ENCODE data around the gene ACOX3.
"Not testable (repeated sequence)": the region's sequence is repeated elsewhere in the genome, so short reads cannot be mapped to it uniquely, and the experiment has no call there.

ACOX3 gene

GRCh38 chr4:8343262-8343966 is 97.1 kb downstream of the ACOX3 start:
- in situ Hi-C loops (cut with MboI; ENCODE audit: low sequenced_read_pairs, unreplicated experiment) = no loop called here
- TF ChIP-seq, protein P1, sequence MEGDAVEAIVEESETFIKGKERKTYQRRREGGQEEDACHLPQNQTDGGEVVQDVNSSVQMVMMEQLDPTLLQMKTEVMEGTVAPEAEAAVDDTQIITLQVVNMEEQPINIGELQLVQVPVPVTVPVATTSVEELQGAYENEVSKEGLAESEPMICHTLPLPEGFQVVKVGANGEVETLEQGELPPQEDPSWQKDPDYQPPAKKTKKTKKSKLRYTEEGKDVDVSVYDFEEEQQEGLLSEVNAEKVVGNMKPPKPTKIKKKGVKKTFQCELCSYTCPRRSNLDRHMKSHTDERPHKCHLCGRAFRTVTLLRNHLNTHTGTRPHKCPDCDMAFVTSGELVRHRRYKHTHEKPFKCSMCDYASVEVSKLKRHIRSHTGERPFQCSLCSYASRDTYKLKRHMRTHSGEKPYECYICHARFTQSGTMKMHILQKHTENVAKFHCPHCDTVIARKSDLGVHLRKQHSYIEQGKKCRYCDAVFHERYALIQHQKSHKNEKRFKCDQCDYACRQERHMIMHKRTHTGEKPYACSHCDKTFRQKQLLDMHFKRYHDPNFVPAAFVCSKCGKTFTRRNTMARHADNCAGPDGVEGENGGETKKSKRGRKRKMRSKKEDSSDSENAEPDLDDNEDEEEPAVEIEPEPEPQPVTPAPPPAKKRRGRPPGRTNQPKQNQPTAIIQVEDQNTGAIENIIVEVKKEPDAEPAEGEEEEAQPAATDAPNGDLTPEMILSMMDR (IDR thresholded peaks at IDR 0.05; ENCODE audit: borderline replicate concordance, control extremely low read depth, extremely low read depth, insufficient read depth, missing control alignments) = no peak
- no peak for DNase-seq (ENCODE audit: low spot score)

DNA sequence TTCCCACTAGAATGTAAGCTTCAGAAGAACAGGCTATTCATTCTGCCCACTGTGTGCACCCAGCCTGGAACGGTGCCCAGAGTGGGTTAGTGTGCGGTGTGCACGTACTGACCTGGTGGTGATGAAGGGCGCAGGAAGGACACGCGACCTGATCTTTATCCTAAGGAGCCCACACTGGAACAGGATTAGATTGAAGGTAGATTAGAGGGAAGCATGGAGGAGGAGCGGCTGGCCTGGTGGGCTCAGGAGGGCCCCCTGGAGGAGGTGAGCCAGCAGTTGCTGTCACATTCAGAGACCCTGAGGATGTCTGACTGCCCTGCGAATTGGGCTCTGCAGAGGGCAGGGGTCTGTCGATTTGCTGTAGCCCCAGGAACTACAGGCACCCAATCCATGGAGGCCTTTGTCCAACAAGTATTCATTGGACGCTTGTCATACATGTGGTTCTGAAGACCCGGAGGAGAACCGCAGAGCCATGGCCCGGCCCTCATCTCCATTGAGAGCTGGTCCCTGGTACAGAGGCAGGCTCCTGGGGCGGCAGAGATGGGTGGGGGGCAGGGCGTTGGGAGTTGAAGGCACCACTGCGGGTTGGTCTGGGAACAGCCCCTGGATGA is 97.8 kb downstream of the ACOX3 start:
- no peak for DNase-seq (ENCODE audit: low spot score)
- TF ChIP-seq, protein P1 (IDR thresholded peaks at IDR 0.05; ENCODE audit: borderline replicate concordance, control extremely low read depth, extremely low read depth, insufficient read depth, missing control alignments) = no peak
- in situ Hi-C loops (cut with MboI; ENCODE audit: low sequenced_read_pairs, unreplicated experiment) = no loop called here

GRCh38 chr4:8341691-8342090 is 98.8 kb downstream of the ACOX3 start:
- in situ Hi-C loops (cut with MboI; ENCODE audit: low sequenced_read_pairs, unreplicated experiment) = no loop called here
- DNase-seq (ENCODE audit: low spot score) = no peak
- TF ChIP-seq, protein P1 (IDR thresholded peaks at IDR 0.05; ENCODE audit: borderline replicate concordance, control extremely low read depth, extremely low read depth, insufficient read depth, missing control alignments) = no peak

GRCh38 chr4:8341281-8341680 is 99.2 kb downstream of the ACOX3 start:
- in situ Hi-C loops (cut with MboI; ENCODE audit: low sequenced_read_pairs, unreplicated experiment); DNase-seq (ENCODE audit: low spot score): not testable (repeated sequence)

DNA sequence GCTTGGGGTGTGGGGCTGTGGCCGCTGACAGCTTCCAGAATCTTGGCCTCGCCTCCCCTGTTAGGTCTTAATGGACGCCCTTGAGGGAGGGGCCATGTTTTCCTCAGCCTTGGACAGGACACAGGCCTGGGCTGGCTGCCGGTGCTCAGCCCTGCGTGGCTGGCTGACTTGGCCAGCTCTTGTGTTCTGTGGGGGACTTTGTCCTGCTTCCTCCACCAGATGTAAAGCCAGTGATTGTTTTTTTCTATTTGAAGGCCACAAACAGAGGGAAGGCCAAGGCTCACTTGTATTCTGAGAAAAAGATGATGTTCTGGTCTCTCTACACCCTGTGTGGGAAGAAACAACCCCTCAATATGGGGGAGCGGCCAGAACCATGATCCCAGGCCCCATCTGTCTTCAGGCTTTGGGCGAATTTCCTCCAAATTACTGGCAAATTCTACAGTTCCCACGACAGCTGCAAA is 99.7 kb downstream of the ACOX3 start:
- DNase-seq (ENCODE audit: low spot score) = no peak
- TF ChIP-seq, protein P1 (IDR thresholded peaks at IDR 0.05; ENCODE audit: borderline replicate concordance, control extremely low read depth, extremely low read depth, insufficient read depth, missing control alignments) = no peak
- in situ Hi-C loops (cut with MboI; ENCODE audit: low sequenced_read_pairs, unreplicated experiment) = no loop called here

DNA sequence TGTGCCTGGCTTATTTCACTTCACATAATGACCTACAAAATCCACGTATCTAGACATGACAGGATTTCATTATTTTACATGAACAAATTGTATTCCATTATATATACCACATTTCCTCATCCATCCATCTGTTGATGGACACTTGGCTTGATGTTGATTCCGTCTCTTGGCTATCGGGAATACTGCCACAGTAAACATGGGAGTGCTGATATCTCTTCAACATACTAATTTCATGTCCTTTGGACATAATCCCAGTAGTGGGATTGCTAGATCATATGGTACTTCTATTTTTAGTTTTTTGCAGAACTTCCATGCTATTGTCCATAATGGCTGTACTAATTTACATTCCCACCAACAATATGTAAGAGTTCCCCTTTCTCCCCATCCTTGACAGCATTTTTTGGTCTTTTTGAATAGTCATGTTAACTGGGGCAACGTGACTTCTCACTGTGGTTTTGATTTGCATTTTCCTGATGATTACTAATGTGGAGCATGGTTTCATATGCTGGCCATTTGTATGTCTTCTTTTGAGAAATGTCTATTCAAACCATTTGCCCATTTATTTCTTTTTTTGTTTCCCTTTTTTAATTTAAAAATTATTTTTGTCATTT is 102.1 kb downstream of the ACOX3 start:
- in situ Hi-C loops (cut with MboI; ENCODE audit: low sequenced_read_pairs, unreplicated experiment) = no loop called here
- no peak for DNase-seq (ENCODE audit: low spot score)
- TF ChIP-seq, protein P1 (IDR thresholded peaks at IDR 0.05; ENCODE audit: borderline replicate concordance, control extremely low read depth, extremely low read depth, insufficient read depth, missing control alignments) = no peak
